Spleen (tissue), 7 donors: Measurements from ENCODE around the gene LCNL1.

Experiments used
- POLR2A ChIP-seq, 3 donors: fragments of 450-650 bp; IDR thresholded peaks; one replicate each; pipeline ENCODE4 v1.5.1; 2017; ENCODE audit warnings: antibody characterized with exemption in 3 of 3, mild to moderate bottlenecking in 1 of 3
- TF ChIP-seq, protein P1 (sequence below), 11 experiments: fragments of 200-600 bp in 7 of 11; fragments of 450-650 bp in 4 of 11; sonication (generic) in 4 of 11; IDR thresholded peaks in 8 of 11; conservative IDR thresholded peaks in 3 of 11; 1 replicate in 7 of 11; 2 replicates in 4 of 11; pipeline versions ENCODE4 v1.4.0 to v1.8.0; 2016 to 2021; ENCODE audit warnings: antibody characterized with exemption in 11 of 11, inconsistent platforms in 4 of 11, mild to moderate bottlenecking in 1 of 11
- donor health status: DM: no; HTN: no; CAD: no; lungs with moderate emphysema.
- donor health status: DM: no; HTN: no; CAD: no.
- donor health status: DM: no; HTN: no; CAD: no.

GRCh38 chr9:137020771-137021567 lies 38.2 kb downstream of the LCNL1 start:
- TF ChIP-seq, protein P1, sequence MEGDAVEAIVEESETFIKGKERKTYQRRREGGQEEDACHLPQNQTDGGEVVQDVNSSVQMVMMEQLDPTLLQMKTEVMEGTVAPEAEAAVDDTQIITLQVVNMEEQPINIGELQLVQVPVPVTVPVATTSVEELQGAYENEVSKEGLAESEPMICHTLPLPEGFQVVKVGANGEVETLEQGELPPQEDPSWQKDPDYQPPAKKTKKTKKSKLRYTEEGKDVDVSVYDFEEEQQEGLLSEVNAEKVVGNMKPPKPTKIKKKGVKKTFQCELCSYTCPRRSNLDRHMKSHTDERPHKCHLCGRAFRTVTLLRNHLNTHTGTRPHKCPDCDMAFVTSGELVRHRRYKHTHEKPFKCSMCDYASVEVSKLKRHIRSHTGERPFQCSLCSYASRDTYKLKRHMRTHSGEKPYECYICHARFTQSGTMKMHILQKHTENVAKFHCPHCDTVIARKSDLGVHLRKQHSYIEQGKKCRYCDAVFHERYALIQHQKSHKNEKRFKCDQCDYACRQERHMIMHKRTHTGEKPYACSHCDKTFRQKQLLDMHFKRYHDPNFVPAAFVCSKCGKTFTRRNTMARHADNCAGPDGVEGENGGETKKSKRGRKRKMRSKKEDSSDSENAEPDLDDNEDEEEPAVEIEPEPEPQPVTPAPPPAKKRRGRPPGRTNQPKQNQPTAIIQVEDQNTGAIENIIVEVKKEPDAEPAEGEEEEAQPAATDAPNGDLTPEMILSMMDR (IDR thresholded peaks at IDR 0.05 in 8 of 11, conservative IDR thresholded peaks at IDR 0.05 in 3 of 11) = no peak
- no peak for TF ChIP-seq POLR2A (IDR thresholded peaks at IDR 0.05)
